Stimulated activated naive B cell treated with anti-CD40 and anti-IgM and Interleukin-4, amounts not matched to agents 10 μg/mL and 1 μg/mL and 100 μg/mL, for 72 hours (primary cell): ENCODE results near the gene TNNT3.
A peak's percentile ranks its signal among the peaks of the same experiment; 100 is the strongest.

Experiments used
- ATAC-seq, 2 donors: fragments of 150-1000 bp; cut with Tn5 transposase; replicated peaks; 2 replicates each; pipeline ENCODE4 v1.10.0; 2021; ENCODE audit warnings: moderate library complexity in 1 of 2
- DNase-seq: peaks from one replicate; pipeline ENCODE4 v3.0.0; 2021
- H3K27ac Mint-ChIP-seq: one replicate; pipeline ENCODE4 v1.8.0; 2022; ENCODE audit warnings: mild to moderate bottlenecking, mixed read lengths
- H3K27me3 Mint-ChIP-seq, 2 donors: one replicate each; pipeline ENCODE4 v1.8.0; 2022; ENCODE audit warnings: mixed read lengths in 2 of 2
- H3K36me3 Mint-ChIP-seq, 2 donors: one replicate each; pipeline ENCODE4 v1.8.0; 2022; ENCODE audit warnings: mixed read lengths in 2 of 2, mild to moderate bottlenecking in 1 of 2
- H3K4me1 Mint-ChIP-seq, 2 donors: one replicate each; pipeline ENCODE4 v1.8.0; 2022; ENCODE audit warnings: mixed read lengths in 2 of 2, mild to moderate bottlenecking in 1 of 2
- H3K4me3 Mint-ChIP-seq, 2 donors: one replicate each; pipeline ENCODE4 v1.8.0; 2022; ENCODE audit warnings: mild to moderate bottlenecking in 2 of 2, mixed read lengths in 2 of 2, moderate library complexity in 1 of 2
- H3K9me3 Mint-ChIP-seq, 2 donors: one replicate each; pipeline ENCODE4 v1.8.0; 2022; ENCODE audit warnings: mixed read lengths in 2 of 2, mild to moderate bottlenecking in 1 of 2

Gene TNNT3

GRCh38 chr11:1975185-1975584 is 55.7 kb downstream of the TNNT3 start:
- Mint-ChIP-seq H3K4me3 (no peak overlapping the region), H3K9me3 (no peaks in the 10 kb centered on the region), H3K27me3 (no peaks in the 10 kb centered on the region), H3K36me3 (no peaks in the 10 kb centered on the region), H3K27ac (no peak overlapping the region), H3K4me1 (no peaks in the 10 kb centered on the region)
- no peak for ATAC-seq
- no peak for DNase-seq

DNA sequence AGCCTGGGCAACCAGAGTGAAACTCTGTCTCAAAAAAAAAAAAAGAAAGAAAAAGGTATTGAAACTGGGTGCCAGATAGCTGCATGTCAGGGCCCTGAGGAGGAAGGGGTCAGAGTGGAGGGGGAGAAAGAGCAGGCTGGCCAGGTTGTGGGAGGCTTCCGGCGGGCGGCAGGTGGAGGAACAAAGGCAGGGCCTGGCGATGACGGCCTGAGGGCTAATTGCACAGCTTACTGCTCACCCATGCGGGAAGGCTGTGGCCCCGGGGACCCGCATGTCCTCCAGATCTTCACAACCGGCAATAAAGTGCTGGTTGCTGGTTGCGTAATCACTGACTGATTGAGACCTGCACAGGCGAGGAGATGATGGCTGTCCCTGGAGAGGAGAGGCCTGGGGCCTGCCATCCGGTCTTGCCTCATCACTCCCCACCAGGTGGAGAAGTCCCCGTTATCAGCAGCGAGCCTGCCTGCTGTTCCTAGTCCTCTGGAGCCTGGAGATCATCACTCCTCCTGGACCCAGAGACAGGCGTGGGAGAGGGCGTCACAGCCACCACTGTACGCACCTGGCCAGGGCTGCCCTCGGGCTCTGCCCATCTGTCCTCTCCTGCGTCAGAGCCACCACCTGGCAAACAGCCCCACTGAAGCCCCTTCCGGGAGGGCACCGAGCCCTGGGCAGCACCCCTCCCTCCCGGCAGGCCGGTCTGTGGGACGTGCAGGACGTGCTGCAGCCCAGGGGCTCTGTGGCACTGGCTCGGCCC is 59.4 kb downstream of the TNNT3 start:
- Mint-ChIP-seq H3K4me1 (no peaks in the 10 kb centered on the region), H3K27me3 (no peaks in the 10 kb centered on the region), H3K27ac (no peak overlapping the region), H3K4me3 (no peak overlapping the region), H3K9me3 (no peaks in the 10 kb centered on the region), H3K36me3 (no peaks in the 10 kb centered on the region)
- DNase-seq (no peak), ATAC-seq (peak; percentile 21 to 46)

DNA sequence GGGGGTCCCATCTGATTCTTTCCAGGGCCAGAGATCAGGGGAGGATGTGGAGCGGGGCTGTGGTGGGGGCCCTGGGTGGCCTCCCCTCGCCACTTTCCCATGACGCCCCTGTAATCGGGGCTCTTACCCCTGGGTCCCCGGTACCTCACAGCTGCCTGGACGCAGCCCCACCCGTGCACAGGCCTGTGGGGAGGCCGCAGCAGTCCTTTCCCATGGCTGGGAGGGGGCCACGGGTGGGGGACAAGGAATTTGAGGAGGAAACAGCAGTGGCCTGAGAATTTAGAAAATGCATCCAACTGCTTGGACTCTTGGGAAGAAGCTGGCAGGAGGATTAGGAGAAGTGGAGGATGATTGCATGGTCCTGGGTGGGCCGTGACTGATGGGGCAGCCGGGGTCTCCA is 60.1 kb downstream of the TNNT3 start:
- no peaks in the 10 kb centered on the region for H3K9me3 Mint-ChIP-seq

DNA sequence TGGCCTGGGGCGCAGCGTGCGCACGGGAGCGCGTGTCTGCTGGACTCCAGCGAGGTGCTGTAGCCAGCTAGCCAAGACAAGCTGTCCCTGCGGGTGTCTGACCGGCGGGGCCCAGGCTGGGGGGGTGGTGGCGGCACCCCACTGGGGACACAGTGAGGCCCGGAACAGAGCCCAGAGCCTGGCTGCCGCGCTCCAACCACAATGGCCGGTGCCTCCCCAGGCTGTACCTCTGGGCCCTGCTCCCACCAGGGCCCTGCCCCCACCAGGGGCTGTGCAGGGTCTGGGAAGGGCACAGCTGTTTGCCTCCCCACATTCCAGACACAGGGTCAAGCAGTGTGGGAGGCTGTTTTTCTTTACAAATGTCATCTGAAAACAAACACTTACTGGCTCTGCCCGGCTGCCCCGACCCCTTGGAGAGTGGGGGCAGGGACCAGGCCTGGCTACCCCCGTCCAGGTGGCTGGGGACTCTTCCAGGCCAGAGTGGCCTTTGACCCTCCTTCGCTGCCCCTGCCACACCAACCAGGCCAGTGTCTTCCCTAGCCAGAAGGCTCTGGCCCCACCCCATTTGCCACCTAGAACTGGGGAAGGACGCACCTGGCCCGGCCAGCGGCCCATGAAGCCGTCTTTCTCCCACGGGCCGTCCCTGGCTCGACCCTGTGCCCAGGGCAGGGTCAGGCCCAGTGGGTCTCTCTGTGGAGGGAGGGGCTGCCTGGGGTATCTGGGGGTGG is 63.5 kb downstream of the TNNT3 start:
- Mint-ChIP-seq H3K27ac (no peak overlapping the region), H3K4me3 (no peak overlapping the region), H3K4me1 (no peaks in the 10 kb centered on the region), H3K36me3 (no peaks in the 10 kb centered on the region), H3K27me3 (no peaks in the 10 kb centered on the region), H3K9me3 (no peaks in the 10 kb centered on the region)
- ATAC-seq (no peak), DNase-seq (no peak)

More for the DNA sequence above, 60.1 kb downstream of the TNNT3 start:
- no peak overlapping the region for H3K4me3 Mint-ChIP-seq
- no peak overlapping the region for H3K27ac Mint-ChIP-seq
- ATAC-seq (no peak), DNase-seq (no peak)
- H3K36me3 Mint-ChIP-seq = no peaks in the 10 kb centered on the region
- no peaks in the 10 kb centered on the region for H3K4me1 Mint-ChIP-seq
- H3K27me3 Mint-ChIP-seq = no peaks in the 10 kb centered on the region

GRCh38 chr11:1983601-1983961 is 64.1 kb downstream of the TNNT3 start:
- H3K27ac Mint-ChIP-seq = no peak overlapping the region
- H3K9me3 Mint-ChIP-seq = no peaks in the 10 kb centered on the region
- H3K27me3 Mint-ChIP-seq = no peaks in the 10 kb centered on the region
- no peaks in the 10 kb centered on the region for H3K4me1 Mint-ChIP-seq
- no peak overlapping the region for H3K4me3 Mint-ChIP-seq
- H3K36me3 Mint-ChIP-seq = no peaks in the 10 kb centered on the region
- ATAC-seq = no peak
- no peak for DNase-seq

DNA sequence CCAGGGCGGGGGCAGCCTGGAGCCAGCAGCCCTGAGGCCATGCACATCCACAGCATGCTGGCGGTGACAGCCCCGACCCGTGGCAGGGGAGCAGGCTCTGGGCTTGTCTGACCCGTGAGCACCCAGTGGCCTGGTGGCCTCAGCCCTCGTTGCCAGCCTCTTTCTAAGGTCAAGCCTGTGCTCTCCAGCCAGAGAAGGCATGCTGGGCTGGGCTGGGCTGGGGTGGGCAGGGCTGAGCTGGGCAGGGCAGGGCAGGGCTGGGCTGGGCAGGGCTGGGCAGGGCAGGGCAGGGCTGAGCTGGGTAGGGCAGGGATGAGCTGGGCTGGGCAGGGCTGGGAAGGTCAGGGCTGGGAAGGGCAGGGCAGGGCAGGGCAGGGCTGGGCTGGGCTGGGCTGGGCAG is 67.5 kb downstream of the TNNT3 start:
- Mint-ChIP-seq H3K27me3 (peaks cover 0 to 5% of the 10 kb centered on the region in 2 donors), H3K9me3 (no peaks in the 10 kb centered on the region), H3K27ac (no peak overlapping the region), H3K36me3 (no peaks in the 10 kb centered on the region), H3K4me1 (no peaks in the 10 kb centered on the region), H3K4me3 (no peak overlapping the region)
- no peak for ATAC-seq
- no peak for DNase-seq

DNA sequence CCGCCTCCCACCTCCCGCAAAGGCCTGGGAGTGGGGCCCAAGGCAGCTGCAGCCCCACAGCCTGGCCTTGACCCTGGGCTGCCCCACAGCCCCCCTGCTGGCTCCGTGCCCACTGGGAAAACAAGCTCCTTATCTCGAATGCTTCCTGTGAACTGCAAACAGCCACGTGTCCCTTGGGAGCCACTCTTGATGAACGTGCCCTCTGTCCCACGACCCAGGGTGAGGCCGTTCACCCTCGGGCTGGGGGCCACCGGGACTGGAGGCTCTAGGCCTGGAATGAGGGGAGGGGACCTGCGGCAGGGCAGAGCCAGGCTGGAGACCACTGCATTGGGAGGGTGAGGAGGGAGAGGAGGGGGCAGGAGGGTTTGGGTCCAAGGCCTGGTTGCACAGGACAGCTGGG is 68.7 kb downstream of the TNNT3 start:
- no peaks in the 10 kb centered on the region for H3K36me3 Mint-ChIP-seq

More for the DNA sequence above, 68.7 kb downstream of the TNNT3 start:
- Mint-ChIP-seq H3K4me1 (no peaks in the 10 kb centered on the region), H3K4me3 (no peak overlapping the region), H3K9me3 (no peaks in the 10 kb centered on the region), H3K27ac (no peak overlapping the region), H3K27me3 (peaks cover 0 to 5% of the 10 kb centered on the region in 2 donors)
- DNase-seq (no peak), ATAC-seq (no peak)
